Measurements from ENCODE around the gene ILDR2. TPM values are rescaled to one million over a fixed set of nuclear protein-coding genes. Genes with fewer than 3 reads are reported as not detected.

ILDR2 gene
- total and polyA plus RNA-seq, 9 of the 15 experiments (the other 6 are each of a cell fraction or from before 2014, with no cell fraction given), result 0.03 to 0.31 (median 0.18) TPM; not detected in 2

GRCh38 chr1:166876540-166876838 lies 98.9 kb downstream of the ILDR2 start (continued):
- TF ChIP-seq ZBTB11 (CRISPR knock-in tag; IDR thresholded peaks at IDR 0.05) (0 out of 6 replicates have a peak, but pooled peaks of 1 of the 3 experiments have one; percentile 12), ARNT (IDR thresholded peaks at IDR 0.05) (peak; percentile 78 to 81; a peak in 1 of 4 replicates), KDM5B (IDR thresholded peaks at IDR 0.05; ENCODE audit: insufficient replicate concordance, low read depth, low read length) (peak; percentile 11), ARID1B (IDR thresholded peaks at IDR 0.05) (0 out of 2 replicates have a peak, but pooled peaks have one; percentile 3), DNMT1 (IDR thresholded peaks at IDR 0.05) (0 out of 2 replicates have a peak, but pooled peaks have one; percentile 40), NRF1 (conservative IDR thresholded peaks at IDR 0.05 in 1 of 2, IDR thresholded peaks at IDR 0.05 in 1 of 2) (peak; percentile 25 to 50; a peak in 2 of 4 replicates), BRD4 (IDR thresholded peaks at IDR 0.05) (0 out of 2 replicates have a peak, but pooled peaks have one; percentile 61), CHAMP1 (IDR thresholded peaks at IDR 0.05) (0 out of 2 replicates have a peak, but pooled peaks have one; percentile 31), ZMIZ1 (IDR thresholded peaks at IDR 0.05; ENCODE audit: low read depth in 2 of 2, low read length in 2 of 2) (0 out of 4 replicates have a peak, but pooled peaks of 1 of the 2 experiments have one; percentile 7), CTCF (IDR thresholded peaks at IDR 0.05 in 2 of 3, conservative IDR thresholded peaks at IDR 0.05 in 1 of 3; ENCODE audit: insufficient read depth in 2 of 3, low read depth in 1 of 3, low read length in 3 of 3) (peak in 1 of 3 experiments; percentile 48; a peak in 3 of 6 replicates), MBD1 (CRISPR knock-in tag; IDR thresholded peaks at IDR 0.05) (no peak), SMARCA4 (IDR thresholded peaks at IDR 0.05) (peak; percentile 49; the same call in 1 of the 2 replicates), ELF1 (tag; IDR thresholded peaks at IDR 0.05) (0 out of 2 replicates have a peak, but pooled peaks have one; percentile 22)

Measured in K562 (cell line).